Vagina (tissue), 2 donors: Measurements from ENCODE around the gene HHLA2.

Experiments
- CTCF ChIP-seq, 3 experiments: fragments of 450-650 bp in 2 of 3; fragments of 200-600 bp in 1 of 3; sonication (generic) in 1 of 3; IDR thresholded peaks; one replicate each; pipeline ENCODE4 v1.5.1; 2017 to 2019; ENCODE audit warnings: antibody characterized with exemption in 3 of 3, mild to moderate bottlenecking in 2 of 3, moderate library complexity in 2 of 3
- POLR2A ChIP-seq, 2 donors: fragments of 450-650 bp; IDR thresholded peaks; one replicate each; pipeline ENCODE4 v1.6.1; 2017; ENCODE audit warnings: antibody characterized with exemption in 2 of 2, mild to moderate bottlenecking in 2 of 2, moderate library complexity in 2 of 2

DNA sequence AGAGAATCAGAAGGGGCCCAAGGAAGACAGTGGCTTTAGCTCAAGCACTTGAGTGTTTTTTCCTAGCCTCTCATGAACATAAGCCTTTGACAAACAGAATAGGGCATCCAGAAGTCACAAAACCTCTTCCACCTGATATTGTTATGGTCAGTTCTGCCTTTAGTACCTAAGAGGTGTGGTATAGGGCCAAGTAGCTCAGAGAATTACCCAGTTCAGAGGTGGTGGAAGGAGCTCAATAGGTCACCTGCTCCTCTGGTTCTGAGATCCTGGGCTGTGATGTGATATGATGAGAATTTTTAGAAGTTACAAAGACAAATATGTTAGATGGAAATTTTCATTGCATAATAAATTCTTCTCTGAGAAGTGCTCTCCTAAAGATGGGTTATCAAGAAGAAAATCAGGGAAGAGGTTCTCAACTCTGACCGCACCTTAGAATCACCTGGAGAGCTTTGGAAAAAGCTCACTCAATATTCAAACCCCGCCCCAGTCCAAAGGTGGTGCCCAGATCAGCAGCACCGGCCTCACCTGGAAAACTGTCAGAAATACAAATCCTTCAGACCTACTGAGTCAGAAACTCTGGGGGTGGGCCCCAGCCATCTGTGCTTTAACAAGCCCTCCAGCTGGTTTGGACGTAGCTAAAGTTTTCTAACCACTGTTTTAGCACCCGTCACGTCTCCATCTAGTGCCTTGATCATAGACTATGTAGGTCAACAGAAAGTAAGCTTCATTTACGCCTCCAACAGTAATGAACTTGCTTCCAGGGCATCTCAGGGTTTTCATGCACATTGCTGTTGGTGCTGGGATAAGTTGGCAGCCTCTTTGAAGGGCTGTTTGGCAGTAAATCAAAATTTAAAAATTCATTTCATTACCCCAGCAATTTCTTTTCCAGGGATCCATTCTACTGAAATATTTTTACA, 112.8 kb downstream of the HHLA2 start:
- TF ChIP-seq POLR2A (IDR thresholded peaks at IDR 0.05) (no peak), CTCF (IDR thresholded peaks at IDR 0.05) (no peak)
